Measurements from ENCODE around the gene PTGER1. TPM values are rescaled to one million over a fixed set of nuclear protein-coding genes. Genes with fewer than 3 reads are reported as not detected.
A peak's percentile ranks its signal among the peaks of the same experiment; 100 is the strongest.

PTGER1 gene
- total RNA-seq, 1 experiment from 2014 or later = not detected

DNA sequence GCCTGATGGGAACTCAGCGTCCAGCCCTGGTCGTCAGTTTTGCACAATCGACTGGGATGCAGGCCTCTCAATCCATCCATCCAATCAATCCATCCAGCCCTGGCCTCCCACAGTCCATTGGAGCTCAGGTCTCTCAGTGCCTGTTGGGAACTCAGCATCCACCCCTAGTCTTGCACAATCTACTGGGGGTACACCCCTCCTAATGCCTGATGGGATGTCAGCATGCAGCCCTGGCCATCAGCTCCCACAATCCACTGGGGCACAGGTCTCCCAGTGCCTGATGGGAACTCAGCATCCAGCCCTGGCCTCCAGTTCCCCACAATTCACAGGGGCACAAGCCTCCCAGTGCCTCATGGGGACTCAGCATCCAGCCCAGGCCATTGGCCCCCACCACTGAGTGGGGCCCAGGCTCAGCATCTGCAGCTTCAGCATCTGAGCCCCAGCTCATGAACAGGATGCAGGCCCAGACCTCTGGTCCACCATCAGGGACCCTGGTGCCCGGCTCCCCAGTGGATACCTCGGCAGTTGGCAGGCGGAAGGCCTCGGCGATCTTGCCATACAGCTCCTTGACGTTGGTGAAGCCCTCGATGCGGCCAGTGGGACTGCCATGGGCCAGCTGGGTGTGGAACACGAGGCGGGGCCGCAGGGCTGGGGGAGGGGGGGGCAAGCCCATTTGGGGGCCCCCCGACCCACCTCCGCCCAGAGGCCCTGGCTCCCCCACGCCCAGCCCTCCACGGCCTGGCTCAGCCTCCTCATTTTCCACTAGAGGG, 7.2 kb upstream of the PTGER1 start:
- H3K9me3 ChIP-seq = no peaks in the 10 kb centered on the region
- DNase-seq = no peak
- no peak overlapping the region for H3K4me3 ChIP-seq
- H3K36me3 ChIP-seq = peaks cover 67% of the 10 kb centered on the region
- no peaks in the 10 kb centered on the region for H3K27me3 ChIP-seq

- Histone ChIP-seq H3K4me3 (no peak overlapping the region), H3K36me3 (peaks cover 67% of the 10 kb centered on the region), H3K27me3 (no peaks in the 10 kb centered on the region), H3K9me3 (no peaks in the 10 kb centered on the region)
- no peak for DNase-seq
These were observed 5.5 kb upstream of the PTGER1 start for GRCh38 chr19:14480700-14481079.

GRCh38 chr19:14479975-14480699, 5.0 kb upstream of the PTGER1 start:
- Histone ChIP-seq H3K9me3 (no peaks in the 10 kb centered on the region), H3K4me3 (no peak overlapping the region), H3K36me3 (peaks cover 68% of the 10 kb centered on the region), H3K27me3 (no peaks in the 10 kb centered on the region)
- DNase-seq = no peak

- peaks cover 68% of the 10 kb centered on the region for H3K36me3 ChIP-seq
- no peaks in the 10 kb centered on the region for H3K27me3 ChIP-seq
- no peak overlapping the region for H3K4me3 ChIP-seq
- DNase-seq = no peak
- H3K9me3 ChIP-seq = no peaks in the 10 kb centered on the region
These were observed 4.3 kb upstream of the PTGER1 start for GRCh38 chr19:14479309-14479974.

GRCh38 chr19:14478113-14478545, 3.0 kb upstream of the PTGER1 start:
- no peak for DNase-seq
- no peaks in the 10 kb centered on the region for H3K9me3 ChIP-seq
- no peak overlapping the region for H3K4me3 ChIP-seq
- peaks cover 66% of the 10 kb centered on the region for H3K36me3 ChIP-seq
- H3K27me3 ChIP-seq = no peaks in the 10 kb centered on the region

DNA sequence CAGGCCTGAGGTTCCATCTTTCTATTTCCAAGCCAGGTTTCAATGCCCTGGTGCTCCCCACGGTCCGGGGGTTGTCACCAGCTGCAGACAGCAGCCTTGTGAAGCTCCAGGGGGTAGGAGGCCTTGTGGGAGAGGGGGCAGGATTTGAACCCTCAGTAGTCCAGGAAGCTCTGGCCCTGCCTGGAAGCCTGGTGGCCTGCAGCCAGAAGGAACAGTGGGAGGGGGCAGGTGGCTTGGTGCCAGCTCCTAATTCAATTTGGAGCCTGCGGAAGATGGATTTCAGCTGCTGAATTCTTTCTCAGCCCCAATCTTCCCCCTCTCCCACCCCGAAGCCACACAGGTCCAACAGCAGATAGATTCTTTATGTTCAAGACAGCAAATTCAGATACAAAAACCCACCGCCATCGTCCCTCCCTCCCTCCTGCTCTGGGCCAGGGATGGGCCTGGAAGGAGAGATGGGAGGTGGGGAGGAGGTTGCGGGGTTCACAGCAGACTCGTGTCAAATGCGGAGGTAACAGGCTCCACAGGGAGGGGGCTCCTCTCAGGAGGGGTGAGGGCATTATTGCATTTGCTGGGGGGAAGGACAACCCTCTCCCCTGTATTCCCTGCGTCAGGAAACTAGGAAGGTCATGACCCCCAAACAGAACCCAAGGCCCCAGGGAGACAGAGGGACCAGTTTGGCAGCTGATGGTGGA, 2.4 kb upstream of the PTGER1 start:
- H3K4me3 ChIP-seq = no peak overlapping the region
- H3K27me3 ChIP-seq = no peaks in the 10 kb centered on the region
- H3K36me3 ChIP-seq = peaks cover 60% of the 10 kb centered on the region
- no peaks in the 10 kb centered on the region for H3K9me3 ChIP-seq
- no peak for DNase-seq

DNA sequence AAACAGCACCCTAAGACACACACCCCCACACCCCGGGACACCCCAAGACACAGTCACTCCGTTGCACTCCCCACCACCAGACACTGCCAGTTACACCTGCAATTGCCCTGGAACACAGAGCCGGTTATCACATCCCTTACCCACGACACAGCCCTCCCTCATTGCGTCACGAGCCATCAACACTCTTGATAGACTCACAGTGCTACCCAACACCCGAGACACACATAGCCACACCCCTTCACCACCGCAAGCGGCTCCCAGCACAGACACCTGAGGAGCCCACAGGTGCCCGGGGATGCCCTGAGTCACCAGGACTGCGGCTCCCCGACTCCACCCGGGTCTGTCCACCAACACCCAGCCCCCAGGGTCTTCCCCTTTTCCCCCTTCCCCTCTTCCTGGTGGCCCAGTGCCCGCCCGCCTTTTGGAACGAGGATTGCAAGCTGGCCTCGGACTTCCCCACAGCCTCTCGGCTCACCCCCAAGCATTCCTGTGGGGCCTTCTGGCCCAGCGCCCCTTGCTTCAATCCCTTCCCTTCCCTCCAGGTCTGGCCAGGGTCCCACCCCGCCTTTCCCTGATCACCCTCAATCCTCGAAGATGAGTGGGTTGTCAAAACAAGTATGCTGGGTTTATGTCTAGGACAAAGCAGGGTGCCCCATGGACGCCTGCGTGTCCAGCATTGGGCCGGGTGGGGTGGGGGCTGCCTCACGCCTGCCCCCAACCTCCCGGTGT, 1.7 kb upstream of the PTGER1 start:
- H3K36me3 ChIP-seq = peaks cover 53% of the 10 kb centered on the region
- no peaks in the 10 kb centered on the region for H3K27me3 ChIP-seq
- peak; percentile 62 for DNase-seq
- H3K4me3 ChIP-seq = no peak overlapping the region
- no peaks in the 10 kb centered on the region for H3K9me3 ChIP-seq

DNA sequence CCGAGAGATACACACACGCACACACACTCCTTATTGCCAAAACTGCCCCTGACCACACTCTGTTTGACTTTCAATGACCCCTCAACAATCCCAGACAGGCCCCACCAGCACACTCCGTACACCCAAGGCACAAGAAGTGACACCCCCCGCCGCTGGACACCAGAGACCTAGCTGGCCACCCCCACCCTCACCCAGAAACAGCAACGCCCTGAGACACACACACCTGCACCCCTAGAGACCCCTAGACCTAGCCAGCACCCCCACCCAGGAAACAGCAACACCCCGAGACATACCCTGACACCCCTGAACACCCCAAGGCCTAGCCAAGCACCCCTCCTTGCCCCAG, 1.1 kb upstream of the PTGER1 start:
- no peaks in the 10 kb centered on the region for H3K9me3 ChIP-seq
- H3K27me3 ChIP-seq = no peaks in the 10 kb centered on the region
- H3K36me3 ChIP-seq = peaks cover 53% of the 10 kb centered on the region
- no peak overlapping the region for H3K4me3 ChIP-seq
- DNase-seq = no peak

GRCh38 chr19:14474827-14475226, 327 bp downstream of the PTGER1 start:
- Histone ChIP-seq H3K36me3 (peaks cover 49% of the 10 kb centered on the region), H3K9me3 (no peaks in the 10 kb centered on the region), H3K4me3 (no peak overlapping the region), H3K27me3 (no peaks in the 10 kb centered on the region)
- no peak for DNase-seq

DNA sequence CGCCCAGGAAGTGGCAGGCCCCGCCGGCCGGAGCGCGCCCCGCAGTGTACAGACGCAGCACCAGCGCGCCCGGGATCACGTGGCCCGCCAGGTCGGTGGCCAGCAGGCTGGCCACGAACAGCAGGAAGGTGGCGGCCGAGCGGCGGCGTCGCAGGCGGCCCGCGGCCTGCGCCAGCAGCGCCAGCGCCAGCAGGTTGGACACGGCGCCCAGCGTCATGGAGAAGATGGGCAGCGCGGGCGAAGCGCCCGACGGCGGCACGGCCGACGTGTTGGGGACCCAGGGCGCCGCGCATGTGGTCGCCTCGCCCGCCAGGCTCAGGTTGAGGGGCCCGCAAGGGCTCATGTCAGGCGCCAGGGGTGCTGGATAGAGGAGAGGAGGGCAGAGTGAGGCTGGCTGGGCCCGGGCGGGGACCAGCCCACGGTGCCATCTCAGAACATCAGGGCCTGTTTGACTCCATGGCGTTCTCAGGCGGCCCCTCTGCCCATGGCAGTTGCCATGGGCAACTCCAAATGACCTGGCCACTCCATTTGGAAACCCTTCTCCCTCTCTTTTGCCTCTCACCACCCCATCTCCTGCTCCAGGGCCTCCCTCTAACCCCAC, 1.1 kb downstream of the PTGER1 start:
- no peak for DNase-seq

GRCh38 chr19:14473073-14473977, 1.8 kb downstream of the PTGER1 start:
- H3K9me3 ChIP-seq = no peaks in the 10 kb centered on the region
- H3K36me3 ChIP-seq = peaks cover 41% of the 10 kb centered on the region
- DNase-seq = no peak
- H3K27me3 ChIP-seq = no peaks in the 10 kb centered on the region
- no peak overlapping the region for H3K4me3 ChIP-seq

More for the DNA sequence above, 1.1 kb downstream of the PTGER1 start:
- no peaks in the 10 kb centered on the region for H3K9me3 ChIP-seq
- H3K4me3 ChIP-seq = no peak overlapping the region
- H3K36me3 ChIP-seq = peaks cover 48% of the 10 kb centered on the region
- no peaks in the 10 kb centered on the region for H3K27me3 ChIP-seq

- DNase-seq = peak; percentile 57
- no peaks in the 10 kb centered on the region for H3K27me3 ChIP-seq
- H3K36me3 ChIP-seq = peaks cover 41% of the 10 kb centered on the region
- H3K9me3 ChIP-seq = no peaks in the 10 kb centered on the region
- H3K4me3 ChIP-seq = no peak overlapping the region
These were observed 2.8 kb downstream of the PTGER1 start for GRCh38 chr19:14472202-14472938.

DNA sequence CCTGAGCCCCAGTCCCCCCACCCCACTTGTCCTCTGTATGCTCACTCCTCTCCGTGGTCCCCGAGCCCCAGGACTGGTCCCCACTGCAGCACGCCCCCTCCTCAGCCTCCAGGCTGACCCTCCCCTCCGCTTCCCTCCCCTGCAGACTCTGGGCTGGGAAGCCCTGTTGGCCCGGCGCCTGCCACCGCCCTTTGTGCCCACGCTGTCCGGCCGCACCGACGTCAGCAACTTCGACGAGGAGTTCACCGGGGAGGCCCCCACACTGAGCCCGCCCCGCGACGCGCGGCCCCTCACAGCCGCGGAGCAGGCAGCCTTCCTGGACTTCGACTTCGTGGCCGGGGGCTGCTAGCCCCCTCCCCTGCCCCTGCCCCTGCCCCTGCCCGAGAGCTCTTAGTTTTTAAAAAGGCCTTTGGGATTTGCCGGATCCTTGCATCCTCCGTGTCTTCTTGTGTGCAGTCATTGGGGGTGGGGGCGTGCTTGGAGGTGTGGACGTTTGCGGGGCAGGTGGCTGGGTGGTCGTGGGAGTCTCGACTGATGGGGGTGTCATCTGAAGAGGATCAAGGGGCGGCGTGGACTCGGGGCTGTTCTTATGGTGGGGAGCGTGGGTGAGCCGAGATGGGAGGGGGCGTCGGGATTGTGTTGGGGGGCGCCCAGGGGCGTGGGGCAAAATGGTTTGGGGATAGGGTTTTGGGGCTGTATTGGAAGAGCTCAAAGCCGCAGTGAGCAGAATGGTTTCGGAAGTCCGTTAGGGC, 3.5 kb downstream of the PTGER1 start:
- Histone ChIP-seq H3K27me3 (no peaks in the 10 kb centered on the region), H3K9me3 (no peaks in the 10 kb centered on the region), H3K4me3 (no peak overlapping the region), H3K36me3 (peaks cover 37% of the 10 kb centered on the region)
- DNase-seq = no peak

Measured in MG63 (cell line).